ENCODE results near the gene OMP.
"Not testable (repeated sequence)": the region's sequence is repeated elsewhere in the genome, so short reads cannot be mapped to it uniquely, and the experiment has no call there.

The OMP gene

DNA sequence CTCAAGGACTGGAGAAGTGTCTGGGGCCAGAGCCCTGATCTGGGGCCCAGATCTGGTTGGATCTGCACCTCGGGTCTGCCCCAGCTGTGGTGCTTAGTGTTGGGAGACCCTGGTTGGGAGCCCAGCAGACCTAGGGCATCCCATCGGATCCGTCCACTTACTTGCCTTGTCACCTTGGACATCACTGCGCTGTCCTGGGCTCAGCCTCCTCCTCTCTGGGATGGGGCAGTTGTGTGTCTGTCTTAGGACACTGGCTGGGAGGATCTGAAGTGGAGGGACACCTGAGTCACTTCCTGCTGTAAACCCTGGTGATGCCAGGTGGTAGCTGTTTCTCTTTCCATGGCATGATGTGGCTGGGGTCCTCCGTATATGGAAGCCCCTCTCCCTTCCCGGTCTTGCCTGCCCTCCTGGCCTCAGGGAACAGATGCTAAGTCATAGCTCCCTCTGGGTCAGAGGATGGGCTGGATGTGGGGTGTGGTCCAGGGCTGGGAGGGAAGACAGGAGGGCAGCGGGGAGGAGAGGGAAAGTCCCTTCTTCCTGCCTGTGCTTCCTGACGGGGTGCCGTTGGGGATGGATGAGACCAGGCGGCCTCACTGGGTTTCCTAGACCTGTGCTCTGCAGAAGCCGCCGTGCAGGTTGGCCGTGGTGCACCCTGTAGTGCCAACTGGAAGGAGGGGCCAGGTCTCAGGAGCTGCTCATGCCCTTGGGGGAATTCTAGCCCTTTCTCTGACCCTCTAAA is 12.1 kb upstream of the OMP start:
- no peak overlapping the region for H3K4me3 Mint-ChIP-seq
- H3K4me1 Mint-ChIP-seq: peaks cover 7% of the 10 kb centered on the region
- no peak for ATAC-seq

DNA sequence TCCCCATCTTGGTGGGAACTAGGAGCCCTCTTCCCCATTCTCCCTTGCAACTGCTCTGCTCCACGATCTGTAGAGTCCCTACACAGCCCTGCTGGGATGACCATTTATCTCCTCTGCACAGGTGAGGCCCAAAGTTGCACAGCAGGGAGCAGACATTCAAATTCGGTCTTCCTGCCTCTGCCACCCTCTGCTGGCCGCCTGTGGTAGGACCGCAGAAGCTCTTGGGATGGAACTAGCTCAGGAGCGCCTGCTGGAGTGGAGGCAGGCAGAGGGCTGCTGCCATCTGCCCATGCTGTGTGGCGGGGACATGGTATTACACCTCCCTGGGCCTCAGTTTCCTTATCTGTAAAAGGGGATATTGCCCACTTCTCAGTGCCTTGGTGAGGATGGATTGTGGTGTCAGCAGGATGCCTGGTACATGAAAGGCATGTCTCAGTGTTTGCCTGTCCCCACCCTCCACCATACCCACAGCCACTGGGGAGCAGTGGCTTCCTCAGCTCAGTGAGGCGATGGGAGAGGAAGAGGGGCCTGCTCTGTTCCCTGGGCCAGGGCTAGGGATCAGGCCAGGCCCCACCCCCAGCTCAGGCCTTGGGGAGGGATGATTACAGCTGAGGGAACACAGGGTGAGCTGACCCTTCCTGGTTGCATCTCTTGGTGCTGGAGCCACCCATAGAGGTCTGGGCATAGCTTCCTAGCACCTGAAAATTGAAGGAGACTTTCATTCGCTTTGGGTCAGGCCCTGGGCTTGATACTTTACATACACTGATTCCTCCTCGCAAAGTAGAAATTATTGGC is 11.3 kb upstream of the OMP start:
- peak; percentile 73 for ATAC-seq
- H3K9me3 Mint-ChIP-seq: no peaks in the 10 kb centered on the region
- no peak overlapping the region for H3K4me3 Mint-ChIP-seq
- no peaks in the 10 kb centered on the region for H3K36me3 Mint-ChIP-seq
- no peak overlapping the region for H3K27ac Mint-ChIP-seq
- no peaks in the 10 kb centered on the region for H3K27me3 Mint-ChIP-seq
- peaks cover 7% of the 10 kb centered on the region for H3K4me1 Mint-ChIP-seq

More for the DNA sequence above, 12.1 kb upstream of the OMP start:
- H3K9me3 Mint-ChIP-seq: no peaks in the 10 kb centered on the region
- H3K27ac Mint-ChIP-seq: no peak overlapping the region
- H3K27me3 Mint-ChIP-seq: no peaks in the 10 kb centered on the region
- no peaks in the 10 kb centered on the region for H3K36me3 Mint-ChIP-seq

DNA sequence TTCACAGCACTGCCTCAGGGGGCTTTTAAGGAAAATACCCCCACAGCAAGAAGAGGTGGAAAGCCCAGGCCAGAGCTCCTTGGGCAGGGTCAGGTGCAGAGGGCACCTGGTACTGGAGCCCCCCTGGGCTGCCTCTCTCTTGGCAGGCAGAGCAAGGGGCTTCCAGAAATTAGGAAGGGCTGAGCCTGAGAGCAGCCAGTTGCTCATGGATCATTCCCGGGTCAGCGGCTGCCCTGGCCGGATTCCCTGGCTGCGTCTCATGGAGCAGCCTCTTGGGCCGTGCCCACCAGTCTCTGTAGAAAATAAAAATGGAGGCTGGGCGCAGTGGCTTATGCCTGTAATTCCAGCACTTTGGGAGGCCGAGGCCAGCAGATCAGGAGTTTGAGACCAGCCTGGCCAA is 10.3 kb upstream of the OMP start:
- Mint-ChIP-seq H3K4me1 (peaks cover 7% of the 10 kb centered on the region), H3K4me3 (no peak overlapping the region), H3K27me3 (no peaks in the 10 kb centered on the region), H3K27ac (no peak overlapping the region), H3K9me3 (no peaks in the 10 kb centered on the region), H3K36me3 (no peaks in the 10 kb centered on the region)
- ATAC-seq: no peak

DNA sequence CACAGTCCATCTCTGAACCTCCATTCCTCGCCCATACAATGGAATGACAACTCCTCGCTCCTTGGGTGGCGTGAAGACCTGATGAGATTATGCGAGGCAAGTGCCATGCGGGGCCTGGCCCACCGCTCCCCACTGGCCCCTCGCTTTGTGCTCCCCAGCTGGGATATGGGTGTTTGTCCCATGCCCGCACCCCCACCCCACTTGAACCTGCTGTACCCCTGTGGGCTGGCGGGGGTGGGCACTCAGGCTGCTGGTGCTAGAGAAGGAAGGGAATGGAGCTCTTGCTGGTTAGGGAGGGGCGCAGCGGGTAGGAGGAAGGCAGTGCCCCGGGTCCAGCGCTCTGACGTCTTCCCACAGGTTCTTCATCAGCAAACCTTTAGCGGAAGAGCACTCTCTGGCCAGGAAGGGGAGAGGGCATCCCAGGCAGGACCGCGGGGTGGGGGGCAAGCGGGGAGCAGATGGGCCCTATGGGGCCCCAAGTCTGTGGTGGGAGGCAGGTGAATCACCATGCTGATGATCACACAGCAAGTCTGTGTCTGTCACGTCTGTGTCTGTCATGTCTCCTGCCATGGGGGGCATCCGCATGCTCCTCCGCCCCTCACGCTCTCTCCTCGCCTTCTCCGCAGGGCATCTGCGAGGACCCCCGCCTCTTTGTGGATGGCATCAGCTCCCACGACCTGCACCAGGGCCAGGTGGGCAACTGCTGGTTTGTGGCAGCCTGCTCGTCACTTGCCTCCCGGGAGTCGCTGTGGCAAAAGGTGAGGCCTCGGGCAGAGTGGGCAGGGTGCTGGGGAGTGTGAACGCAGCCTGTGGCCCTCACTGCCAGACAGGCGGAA is 9.4 kb upstream of the OMP start:
- Mint-ChIP-seq H3K27me3 (no peaks in the 10 kb centered on the region), H3K27ac (no peak overlapping the region), H3K4me1 (peaks cover 7% of the 10 kb centered on the region), H3K36me3 (no peaks in the 10 kb centered on the region), H3K9me3 (no peaks in the 10 kb centered on the region), H3K4me3 (no peak overlapping the region)
- ATAC-seq: no peak

DNA sequence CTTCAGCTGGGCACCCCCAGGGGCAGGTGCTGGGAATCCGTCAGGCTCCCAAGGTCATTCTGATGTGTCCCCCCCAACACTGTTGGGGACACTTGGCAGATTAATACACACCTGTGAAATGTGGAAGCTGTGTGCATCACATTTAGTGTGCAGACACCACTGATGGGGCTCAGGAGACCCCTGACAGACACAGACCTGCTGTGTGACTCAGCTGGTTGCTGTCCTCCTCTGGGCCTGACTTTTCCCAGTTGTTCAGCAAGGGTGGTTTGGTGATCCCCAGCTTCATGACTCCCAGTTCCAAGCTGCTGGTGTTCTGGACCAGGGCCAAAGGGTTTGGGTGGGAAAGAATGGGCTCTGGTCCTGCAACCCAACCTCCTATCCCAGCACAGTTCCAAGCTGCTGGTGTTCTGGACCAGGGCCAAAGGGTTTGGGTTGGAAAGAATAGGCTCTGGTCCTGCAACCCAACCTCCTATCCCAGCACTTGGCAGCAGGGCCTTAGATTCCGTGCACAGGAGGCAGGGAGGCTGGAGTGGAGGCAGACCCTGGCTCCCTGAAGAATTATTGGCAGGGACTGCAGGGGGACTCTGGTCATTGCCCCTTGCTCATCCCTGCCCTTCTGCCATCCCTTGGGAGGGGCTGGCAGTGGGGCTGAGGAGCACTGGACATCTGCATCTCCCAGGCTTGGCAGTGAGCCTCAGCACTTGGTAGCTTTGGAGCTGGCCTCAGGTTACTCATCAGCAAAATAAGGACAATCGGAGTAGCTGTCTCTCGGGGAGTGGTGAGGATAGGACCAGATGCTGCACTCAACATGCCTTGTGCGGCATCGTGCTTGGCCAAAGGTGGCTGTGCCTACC is 8.4 kb upstream of the OMP start:
- Mint-ChIP-seq H3K36me3 (no peaks in the 10 kb centered on the region), H3K4me3 (no peak overlapping the region), H3K9me3 (no peaks in the 10 kb centered on the region), H3K27ac (no peak overlapping the region), H3K4me1 (peaks cover 7% of the 10 kb centered on the region), H3K27me3 (no peaks in the 10 kb centered on the region)
- no peak for ATAC-seq

DNA sequence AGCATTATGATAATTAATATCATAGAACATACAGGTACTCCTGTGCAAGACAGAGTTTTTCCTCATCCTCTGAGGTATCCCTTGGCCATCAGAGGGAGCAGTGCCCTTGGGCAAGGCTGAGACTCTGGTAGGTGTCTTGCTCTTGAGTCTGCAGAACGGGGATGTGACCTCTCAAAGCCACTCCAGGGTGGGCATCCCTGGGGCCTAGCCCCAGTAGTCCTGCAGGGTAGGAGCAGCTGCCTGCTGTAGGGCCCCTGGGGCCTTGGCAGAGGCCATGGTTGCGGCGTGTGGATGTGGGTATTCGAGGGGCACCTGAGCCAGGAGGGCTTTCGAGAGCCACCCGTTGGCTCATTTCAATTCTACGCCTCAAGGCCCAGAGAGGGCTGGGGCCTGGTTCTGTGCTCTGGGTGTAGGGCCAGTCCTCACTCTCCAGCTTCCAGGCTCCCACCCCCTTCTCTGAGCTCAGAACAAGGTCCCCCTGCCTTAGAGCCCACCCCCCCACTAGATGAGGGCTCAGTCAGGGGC is 7.7 kb upstream of the OMP start:
- no peaks in the 10 kb centered on the region for H3K36me3 Mint-ChIP-seq
- peak; percentile 24 for ATAC-seq
- peaks cover 7% of the 10 kb centered on the region for H3K4me1 Mint-ChIP-seq
- no peaks in the 10 kb centered on the region for H3K27me3 Mint-ChIP-seq
- no peak overlapping the region for H3K27ac Mint-ChIP-seq
- no peak overlapping the region for H3K4me3 Mint-ChIP-seq
- H3K9me3 Mint-ChIP-seq: no peaks in the 10 kb centered on the region

DNA sequence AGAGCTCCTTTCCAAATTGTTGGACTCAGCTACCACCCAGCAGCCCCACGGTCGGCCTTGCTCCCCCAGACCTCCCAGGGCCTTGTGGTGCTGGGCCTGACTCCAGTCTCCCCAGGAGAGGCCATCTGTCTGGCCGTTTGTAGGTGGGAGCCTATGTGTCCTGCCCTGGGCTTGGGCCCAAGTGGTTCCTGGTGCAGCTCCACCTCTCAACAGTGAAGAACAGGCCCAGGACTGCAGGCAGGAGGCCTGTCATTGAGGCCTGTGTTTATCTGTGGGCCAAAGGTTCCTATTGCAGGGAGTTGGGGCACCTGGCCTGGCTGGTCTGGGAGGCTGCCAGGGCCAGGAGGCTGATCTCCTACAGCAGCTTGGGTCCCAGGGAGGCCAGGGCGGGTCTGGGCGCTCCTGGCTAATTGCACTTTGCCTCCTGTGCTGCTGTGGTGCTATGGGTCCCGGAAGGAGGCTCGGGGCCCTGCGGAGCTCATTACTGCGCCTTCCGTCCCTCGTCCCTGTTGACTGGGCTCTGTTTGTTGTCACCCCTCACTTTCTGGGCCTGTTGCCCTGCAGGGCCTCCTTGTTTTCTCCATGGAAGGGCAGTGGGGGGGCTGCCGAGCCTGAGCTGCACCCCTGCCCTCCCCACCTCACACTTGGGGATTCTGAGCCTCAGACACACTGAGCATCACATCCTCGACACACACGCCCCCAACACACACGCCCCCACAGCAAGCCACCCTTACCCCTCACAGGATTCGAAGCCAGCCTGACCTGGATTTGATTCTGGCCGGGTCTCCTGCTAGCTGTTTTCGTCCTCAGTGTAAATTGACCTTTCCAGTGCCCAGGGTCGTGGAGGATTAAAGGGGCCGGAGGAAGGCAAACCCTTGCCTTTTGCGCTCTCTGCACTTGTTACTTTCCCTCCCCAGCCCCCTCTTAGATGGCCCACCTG is 6.8 kb upstream of the OMP start:
- Mint-ChIP-seq H3K36me3 (no peaks in the 10 kb centered on the region), H3K9me3 (no peaks in the 10 kb centered on the region), H3K4me3 (no peak overlapping the region), H3K27ac (no peak overlapping the region), H3K4me1 (peaks cover 5% of the 10 kb centered on the region), H3K27me3 (peaks cover 5% of the 10 kb centered on the region)
- ATAC-seq: no peak

DNA sequence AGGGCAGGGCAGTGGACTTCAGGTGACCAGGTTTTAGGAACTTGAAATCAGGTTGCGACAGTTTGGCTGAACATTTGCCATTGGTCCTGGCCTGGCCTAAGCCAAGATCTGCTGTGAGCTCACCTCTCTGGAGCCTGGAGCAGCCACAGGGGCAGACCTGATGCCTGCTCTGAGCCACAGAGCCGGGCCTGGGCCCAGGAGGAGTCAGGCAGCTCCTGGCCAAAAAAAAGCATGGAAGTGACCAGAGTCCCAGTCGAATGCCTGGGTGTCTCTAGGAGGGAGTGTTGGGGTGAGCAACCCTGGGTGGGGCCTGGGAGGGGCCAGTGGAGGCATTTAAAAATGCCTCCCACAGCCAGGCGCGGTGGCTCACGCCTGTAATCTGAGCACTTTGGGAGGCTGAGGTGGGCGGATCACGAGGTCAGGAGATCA is 6.0 kb upstream of the OMP start:
- ATAC-seq: no peak
- H3K4me3 Mint-ChIP-seq: no peak overlapping the region
- no peaks in the 10 kb centered on the region for H3K4me1 Mint-ChIP-seq
- no peaks in the 10 kb centered on the region for H3K36me3 Mint-ChIP-seq
- no peaks in the 10 kb centered on the region for H3K9me3 Mint-ChIP-seq
- H3K27me3 Mint-ChIP-seq: peaks cover 8% of the 10 kb centered on the region
- no peak overlapping the region for H3K27ac Mint-ChIP-seq

DNA sequence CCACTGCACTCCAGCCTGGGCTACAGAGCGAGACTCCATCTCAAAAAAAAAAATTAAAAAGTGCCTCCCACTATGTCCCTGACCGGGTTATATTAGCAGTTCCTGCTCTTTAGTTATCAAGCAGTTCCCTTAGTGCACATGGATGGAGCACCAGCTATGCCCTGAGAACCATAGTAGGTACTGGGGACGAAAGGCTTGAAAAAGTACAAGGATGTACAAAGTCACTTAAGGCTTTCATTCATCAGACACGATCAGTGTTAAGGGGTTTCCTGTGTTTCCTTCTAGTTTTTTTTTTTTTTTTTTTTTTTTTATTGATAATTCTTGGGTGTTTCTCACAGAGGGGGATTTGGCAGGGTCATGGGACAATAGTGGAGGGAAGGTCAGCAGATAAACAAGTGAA is 5.5 kb upstream of the OMP start:
- not testable (repeated sequence) for H3K27me3 Mint-ChIP-seq, H3K4me3 Mint-ChIP-seq, H3K27ac Mint-ChIP-seq, H3K4me1 Mint-ChIP-seq, ATAC-seq, H3K36me3 Mint-ChIP-seq, H3K9me3 Mint-ChIP-seq

DNA sequence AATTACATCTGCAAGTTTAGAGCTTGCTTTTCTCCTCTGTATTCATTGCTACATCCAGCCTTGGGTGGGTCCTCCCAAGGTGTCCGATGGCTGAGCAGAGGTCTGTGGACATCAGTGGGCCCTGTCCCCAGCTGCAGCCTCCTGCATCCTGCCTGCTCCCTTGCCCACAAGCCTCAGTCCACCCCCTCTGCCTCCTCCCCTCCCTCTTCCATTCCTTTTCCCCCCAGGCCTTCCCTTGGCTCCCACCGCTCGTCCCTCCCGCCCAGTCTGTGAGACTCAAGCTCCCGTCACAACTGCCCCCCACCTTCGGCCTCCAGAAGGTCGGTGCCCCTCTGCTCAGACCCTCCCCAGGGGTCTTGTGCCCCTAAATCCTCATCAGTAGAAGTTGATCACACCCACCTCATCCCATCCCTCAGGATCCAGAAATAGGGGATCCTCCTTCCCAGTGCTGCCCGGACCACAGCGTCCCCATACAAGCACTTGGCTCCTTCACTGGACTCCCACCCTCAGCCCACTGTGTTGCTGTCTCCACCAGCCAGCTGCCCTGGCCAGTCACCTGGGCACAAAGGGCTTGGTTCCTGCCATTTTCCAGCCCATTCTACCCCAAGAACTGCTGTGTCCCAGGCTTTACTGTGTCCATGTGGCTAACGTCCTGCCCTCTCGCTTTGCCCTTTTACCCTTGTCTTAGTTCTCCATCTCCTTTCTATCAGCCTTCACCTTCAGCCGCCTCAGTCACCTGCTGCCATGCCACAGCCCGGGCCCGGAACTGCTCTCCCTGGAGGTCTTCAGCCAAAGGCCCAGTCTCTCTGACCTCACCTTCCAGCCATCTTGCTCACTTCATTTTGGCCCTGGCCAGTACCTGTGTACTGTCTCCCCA is 2.2 kb upstream of the OMP start:
- no peak overlapping the region for H3K4me3 Mint-ChIP-seq
- no peak for ATAC-seq
- peaks cover 8% of the 10 kb centered on the region for H3K27me3 Mint-ChIP-seq
- H3K4me1 Mint-ChIP-seq: no peaks in the 10 kb centered on the region
- no peaks in the 10 kb centered on the region for H3K9me3 Mint-ChIP-seq
- H3K36me3 Mint-ChIP-seq: no peaks in the 10 kb centered on the region
- H3K27ac Mint-ChIP-seq: no peak overlapping the region

DNA sequence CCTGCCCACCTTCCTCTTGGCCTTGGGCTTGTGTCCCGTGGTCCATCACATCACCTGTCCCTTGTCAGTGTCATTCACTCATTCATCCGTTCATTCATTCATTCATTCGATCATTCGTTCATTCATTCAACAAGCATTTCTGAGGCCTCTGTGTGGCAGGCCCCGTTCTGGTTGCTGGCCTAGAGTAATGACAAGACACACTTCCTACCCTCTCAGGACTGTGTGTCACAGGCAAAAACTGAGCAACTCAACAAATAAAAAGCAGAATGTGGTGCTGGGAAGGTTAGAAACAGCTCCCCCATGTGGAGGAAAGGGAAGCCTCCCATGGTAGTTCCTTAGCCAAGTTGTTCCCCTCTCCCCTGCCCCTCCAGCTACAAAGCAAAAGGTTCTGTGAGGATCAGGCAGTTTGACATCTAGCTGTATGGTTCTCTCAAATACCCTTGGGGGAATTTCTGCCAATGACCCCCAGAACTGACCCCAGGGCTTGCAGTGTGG is 1.6 kb upstream of the OMP start:
- ATAC-seq: no peak
- Mint-ChIP-seq H3K4me3 (no peak overlapping the region), H3K4me1 (no peaks in the 10 kb centered on the region), H3K9me3 (no peaks in the 10 kb centered on the region), H3K27ac (no peak overlapping the region), H3K27me3 (peaks cover 8% of the 10 kb centered on the region), H3K36me3 (no peaks in the 10 kb centered on the region)

DNA sequence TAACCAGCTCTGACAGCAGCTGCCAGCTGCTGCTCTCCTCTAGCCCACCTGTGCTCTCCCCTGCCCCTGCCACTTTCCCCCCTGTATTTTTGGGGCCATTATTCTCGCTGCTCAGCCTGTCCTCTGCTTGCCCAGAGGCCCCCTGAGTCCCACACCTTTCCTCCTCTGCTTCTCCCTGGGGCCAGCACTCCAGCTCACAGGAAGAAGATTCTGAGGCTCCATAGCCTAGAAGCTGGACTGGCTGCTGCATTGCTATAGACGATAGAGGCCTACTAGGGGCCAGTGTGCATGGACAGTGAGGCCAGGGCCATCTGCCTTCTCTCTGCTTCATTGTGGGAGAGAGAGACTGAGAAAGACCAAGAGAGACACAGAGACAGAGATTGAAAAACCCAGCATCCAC is 679 bp downstream of the OMP start:
- Mint-ChIP-seq H3K36me3 (no peaks in the 10 kb centered on the region), H3K27ac (no peak overlapping the region), H3K4me3 (no peak overlapping the region), H3K9me3 (no peaks in the 10 kb centered on the region), H3K4me1 (no peaks in the 10 kb centered on the region), H3K27me3 (peaks cover 23% of the 10 kb centered on the region)
- no peak for ATAC-seq

DNA sequence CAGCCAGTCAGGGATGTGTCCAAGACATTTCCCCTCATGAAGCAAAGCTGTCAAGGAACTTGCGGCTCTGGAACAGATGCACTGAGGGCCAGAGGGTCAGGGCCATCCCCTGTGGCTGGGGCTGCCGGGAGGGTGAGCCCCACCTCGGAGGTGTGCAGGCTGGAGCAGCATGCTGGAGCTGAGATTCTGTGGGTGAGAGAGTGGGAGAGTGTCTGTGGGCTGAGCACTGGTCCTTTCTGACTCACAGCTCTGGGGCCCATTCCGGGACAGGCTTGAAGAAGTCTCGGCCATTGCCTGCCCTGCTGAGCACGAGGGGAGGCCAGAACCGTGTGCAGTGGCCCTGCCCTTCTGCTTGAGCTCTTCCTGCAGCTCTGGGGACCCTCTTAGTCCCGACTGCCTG is 2.1 kb downstream of the OMP start:
- no peaks in the 10 kb centered on the region for H3K9me3 Mint-ChIP-seq
- H3K27me3 Mint-ChIP-seq: peaks cover 33% of the 10 kb centered on the region
- no peak overlapping the region for H3K27ac Mint-ChIP-seq
- ATAC-seq: no peak
- H3K4me3 Mint-ChIP-seq: no peak overlapping the region
- no peaks in the 10 kb centered on the region for H3K36me3 Mint-ChIP-seq
- H3K4me1 Mint-ChIP-seq: no peaks in the 10 kb centered on the region

Measured in stimulated activated memory B cell treated with anti-CD40 and anti-IgM and Interleukin-4, amounts not matched to agents 10 μg/mL and 1 μg/mL and 100 μg/mL, for 72 hours (primary cell).